MCF 10A (cell line): Measurements from ENCODE around the gene FHIP1B. TPM values are rescaled to one million over a fixed set of nuclear protein-coding genes. Genes with fewer than 3 reads are reported as not detected.
"Not testable (repeated sequence)": the region's sequence is repeated elsewhere in the genome, so short reads cannot be mapped to it uniquely, and the experiment has no call there.

Source experiments
- BruUV-seq: library from RNA; stranded (reverse); fragments of 400-500 nt; replicated peaks from 2 replicates; lab custom pipeline; 2021; lab: Mats Ljungman, UMichigan
- CTCF ChIA-PET: fragments of 300-600 bp; sonication (Branson Sonifier 250); formaldehyde crosslinking; extraction: SDS; loops from one replicate; lab custom pipeline; 2021; ENCODE audit warnings: antibody characterized with exemption, inconsistent platforms; lab: Yijun Ruan, JAX
- POLR2A ChIA-PET: fragments of 300-600, 350-650 bp; sonication (Branson Sonifier 250); formaldehyde crosslinking; extraction: SDS; loops from one replicate; lab custom pipeline; 2020; ENCODE audit warnings: antibody characterized with exemption, inconsistent platforms; lab: Yijun Ruan, JAX
- DNase-seq: peaks from one replicate; pipeline ENCODE4 v3.0.0-alpha.2; 2018; ENCODE audit not compliant: unreplicated experiment
- H3K27ac Mint-ChIP-seq: one replicate; pipeline ENCODE4 v1.8.0; 2022; ENCODE audit warnings: mild to moderate bottlenecking, low read depth, mixed read lengths; ENCODE audit not compliant: unreplicated experiment
- H3K27me3 Mint-ChIP-seq: one replicate; pipeline ENCODE4 v1.8.0; 2022; ENCODE audit warnings: mixed read lengths; ENCODE audit not compliant: insufficient read depth, unreplicated experiment
- H3K36me3 Mint-ChIP-seq: one replicate; pipeline ENCODE4 v1.8.0; 2022; ENCODE audit warnings: mild to moderate bottlenecking, moderate library complexity, mixed read lengths; ENCODE audit not compliant: insufficient read depth, unreplicated experiment
- H3K4me1 Mint-ChIP-seq: one replicate; pipeline ENCODE4 v1.8.0; 2022; ENCODE audit warnings: mixed read lengths; ENCODE audit not compliant: insufficient read depth, unreplicated experiment
- H3K4me3 Mint-ChIP-seq: one replicate; pipeline ENCODE4 v1.8.0; 2022; ENCODE audit warnings: mild to moderate bottlenecking, moderate library complexity, mixed read lengths; ENCODE audit not compliant: unreplicated experiment
- H3K9me3 Mint-ChIP-seq: one replicate; pipeline ENCODE4 v1.8.0; 2022; ENCODE audit warnings: mixed read lengths; ENCODE audit not compliant: unreplicated experiment
- intact Hi-C: fragments of 100-400 bp; cut with micrococcal nuclease; formaldehyde crosslinking; loops from 2 replicates; pipeline ENCODE4 v1.14.1; 2022
- total RNA-seq: library from RNA; stranded (reverse); gene quantifications from 2 replicates; pipeline ENCODE4 v1.2.3, GENCODE V29; 2022
- TF ChIP-seq, protein P1 (sequence below): fragments of 200-600 bp; IDR thresholded peaks from one replicate; pipeline ENCODE4 v1.8.0; 2022; ENCODE audit warnings: antibody characterized with exemption, mild to moderate bottlenecking; ENCODE audit not compliant: unreplicated experiment

The FHIP1B gene
- total RNA-seq, 1 experiment from 2014 or later = 44.6 TPM

DNA sequence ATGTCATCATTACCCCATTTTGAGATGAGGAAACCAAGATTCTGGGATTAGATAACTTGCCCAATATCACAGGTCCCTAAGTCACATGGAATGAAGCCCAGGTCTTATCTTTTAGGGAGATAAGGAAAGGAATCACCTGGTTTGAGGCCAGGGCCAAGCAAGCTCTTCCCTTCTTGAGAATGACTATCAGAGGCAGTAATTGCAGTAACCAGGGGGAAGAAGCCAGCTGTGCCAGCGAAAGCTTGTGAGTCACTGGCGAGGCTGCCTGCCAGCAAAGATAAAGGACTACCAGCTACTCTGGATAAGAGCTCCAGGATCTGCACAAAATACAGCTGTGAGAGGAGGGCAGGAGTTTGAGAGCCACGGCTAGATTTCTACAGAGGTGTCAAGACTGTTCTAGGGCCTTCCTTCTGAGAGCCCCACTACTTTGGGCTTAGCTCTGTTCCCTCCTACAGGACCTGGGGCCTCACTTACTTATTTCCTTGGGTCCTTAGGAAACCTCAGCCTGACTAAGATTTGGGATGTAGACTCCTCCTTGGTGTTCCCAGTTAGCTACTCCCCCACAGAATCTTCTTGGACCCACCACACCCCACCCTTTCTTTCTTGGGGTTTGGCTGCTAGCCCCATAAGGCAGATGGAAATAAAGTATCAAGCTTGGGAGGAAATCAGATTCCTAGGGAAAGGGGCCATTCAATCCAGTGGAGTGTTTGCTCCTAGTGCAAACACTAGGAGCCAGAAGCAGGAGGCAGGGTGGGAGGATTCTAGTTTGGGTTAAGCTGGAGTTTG lies 15.5 kb upstream of the FHIP1B start:
- H3K27ac Mint-ChIP-seq = no peak overlapping the region
- no peaks in the 10 kb centered on the region for H3K27me3 Mint-ChIP-seq
- peaks cover 23% of the 10 kb centered on the region for H3K4me1 Mint-ChIP-seq
- intact Hi-C loops = loop anchor here (2.0 kb wide), 3 partner anchors 15 to 113 kb away; partner anchors contain the start of gene FHIP1B
- BruUV-seq = no TSS peak
- peak; percentile 82 for DNase-seq
- no peak overlapping the region for H3K4me3 Mint-ChIP-seq
- no peaks in the 10 kb centered on the region for H3K9me3 Mint-ChIP-seq
- no peaks in the 10 kb centered on the region for H3K36me3 Mint-ChIP-seq
- ChIA-PET POLR2A (interaction anchor here (0.5 to 3.9 kb wide), 8 partner anchors 12 to 225 kb away, joined by 3 to 31 read pairs (median 4); partner anchors contain the start of genes CAVIN3 and FHIP1B), CTCF (interaction anchor here (0.6 to 7.5 kb wide), 25 partner anchors 9 to 258 kb away, joined by 3 to 185 read pairs (median 5); partner anchors contain the start of genes ARFIP2, CAVIN3, CCKBR and CNGA4)
- TF ChIP-seq, protein P1, sequence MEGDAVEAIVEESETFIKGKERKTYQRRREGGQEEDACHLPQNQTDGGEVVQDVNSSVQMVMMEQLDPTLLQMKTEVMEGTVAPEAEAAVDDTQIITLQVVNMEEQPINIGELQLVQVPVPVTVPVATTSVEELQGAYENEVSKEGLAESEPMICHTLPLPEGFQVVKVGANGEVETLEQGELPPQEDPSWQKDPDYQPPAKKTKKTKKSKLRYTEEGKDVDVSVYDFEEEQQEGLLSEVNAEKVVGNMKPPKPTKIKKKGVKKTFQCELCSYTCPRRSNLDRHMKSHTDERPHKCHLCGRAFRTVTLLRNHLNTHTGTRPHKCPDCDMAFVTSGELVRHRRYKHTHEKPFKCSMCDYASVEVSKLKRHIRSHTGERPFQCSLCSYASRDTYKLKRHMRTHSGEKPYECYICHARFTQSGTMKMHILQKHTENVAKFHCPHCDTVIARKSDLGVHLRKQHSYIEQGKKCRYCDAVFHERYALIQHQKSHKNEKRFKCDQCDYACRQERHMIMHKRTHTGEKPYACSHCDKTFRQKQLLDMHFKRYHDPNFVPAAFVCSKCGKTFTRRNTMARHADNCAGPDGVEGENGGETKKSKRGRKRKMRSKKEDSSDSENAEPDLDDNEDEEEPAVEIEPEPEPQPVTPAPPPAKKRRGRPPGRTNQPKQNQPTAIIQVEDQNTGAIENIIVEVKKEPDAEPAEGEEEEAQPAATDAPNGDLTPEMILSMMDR = no peak

- H3K27ac Mint-ChIP-seq, DNase-seq, BruUV-seq, H3K36me3 Mint-ChIP-seq, H3K4me3 Mint-ChIP-seq, H3K9me3 Mint-ChIP-seq, H3K27me3 Mint-ChIP-seq: not testable (repeated sequence)
- peaks cover 23% of the 10 kb centered on the region for H3K4me1 Mint-ChIP-seq
- intact Hi-C loops = loop anchor here (2.0 kb wide), 1 partner anchor 14 kb away; the partner anchor contains the start of gene FHIP1B
- ChIA-PET CTCF (interaction anchor here (1.5 to 7.5 kb wide), 5 partner anchors 14 to 226 kb away, joined by 3 to 185 read pairs (median 72); partner anchors contain the start of genes CAVIN3, CNGA4 and FHIP1B), POLR2A (interaction anchor here (1.0 to 3.9 kb wide), 4 partner anchors 11 to 70 kb away, joined by 4 to 31 read pairs (median 15); partner anchors contain the start of genes CAVIN3 and FHIP1B)
Measured at GRCh38 chr11:6248897-6249296, 14.5 kb upstream of the FHIP1B start.

GRCh38 chr11:6248248-6248647 lies 13.8 kb upstream of the FHIP1B start:
- Mint-ChIP-seq H3K36me3 (no peaks in the 10 kb centered on the region), H3K4me1 (peaks cover 23% of the 10 kb centered on the region), H3K27ac (no peak overlapping the region), H3K4me3 (no peak overlapping the region), H3K27me3 (no peaks in the 10 kb centered on the region), H3K9me3 (no peaks in the 10 kb centered on the region)
- no TSS peak for BruUV-seq
- TF ChIP-seq, protein P1 = no peak
- DNase-seq = peak; percentile 56
- CTCF ChIA-PET = interaction anchor here (1.5 to 7.5 kb wide), 4 partner anchors 49 to 225 kb away, joined by 3 to 185 read pairs (median 72); partner anchors contain the start of gene CAVIN3
- intact Hi-C loops = loop anchor here (2.0 kb wide), 1 partner anchor 13 kb away; the partner anchor contains the start of gene FHIP1B
- POLR2A ChIA-PET = no interaction called here

DNA sequence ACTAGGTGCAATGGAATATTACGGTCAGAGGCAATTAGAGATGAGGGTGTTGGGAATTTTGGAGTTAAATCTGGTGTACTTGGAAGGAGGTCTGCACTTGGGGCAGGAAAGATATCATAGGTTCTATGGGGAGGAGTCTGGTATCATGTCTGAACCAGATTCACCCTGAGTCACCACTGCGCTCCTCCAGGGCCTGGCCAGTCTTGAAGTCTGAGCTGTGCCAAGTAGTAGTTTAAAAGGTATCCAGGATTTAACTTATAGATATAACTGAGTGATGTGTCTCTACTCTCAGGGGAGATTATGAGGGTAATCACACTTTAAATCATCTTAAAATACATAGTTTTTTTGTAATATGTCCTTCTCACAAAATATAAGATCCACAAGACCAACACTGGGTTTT lies 11.1 kb upstream of the FHIP1B start:
- POLR2A ChIA-PET = interaction anchor here (0.8 to 1.5 kb wide), 4 partner anchors 10 to 74 kb away, joined by 3 to 4 read pairs (median 3); partner anchors contain the start of gene FHIP1B
- peaks cover 23% of the 10 kb centered on the region for H3K4me1 Mint-ChIP-seq
- no peak overlapping the region for H3K4me3 Mint-ChIP-seq
- no peak overlapping the region for H3K27ac Mint-ChIP-seq
- H3K9me3 Mint-ChIP-seq = no peaks in the 10 kb centered on the region
- no peaks in the 10 kb centered on the region for H3K36me3 Mint-ChIP-seq
- BruUV-seq = no TSS peak
- intact Hi-C loops = no loop called here
- TF ChIP-seq, protein P1 = no peak
- DNase-seq = peak; percentile 8
- H3K27me3 Mint-ChIP-seq = no peaks in the 10 kb centered on the region
- CTCF ChIA-PET = interaction anchor here (0.6 to 1.9 kb wide), 4 partner anchors 8 to 441 kb away, joined by 3 to 6 read pairs (median 4); no protein-coding TSS in a partner anchor
